ENCODE measurements around the gene LAMP5. TPM values are rescaled to one million over a fixed set of nuclear protein-coding genes. Genes with fewer than 3 reads are reported as not detected.
A peak's percentile ranks its signal among the peaks of the same experiment; 100 is the strongest.

LAMP5 gene
- total RNA-seq, 6 donors from 2014 or later = 0.09 to 0.51 TPM; not detected in 4

- H3K4me3 ChIP-seq = no peak overlapping the region
- no peaks in the 10 kb centered on the region for H3K4me1 ChIP-seq
- no peak for ATAC-seq (ENCODE audit: low FRiP score in 2 of 2)
- H3K9me3 ChIP-seq = no peaks in the 10 kb centered on the region
- WGBS, 2 donors = 56 to 79% methylated on average over 1 of the region's 1 CpG
- H3K27ac ChIP-seq = no peak overlapping the region
- no peaks in the 10 kb centered on the region for H3K36me3 ChIP-seq
- TF ChIP-seq EP300 (IDR thresholded peaks at IDR 0.05) (no peak), POLR2A (IDR thresholded peaks at IDR 0.05) (no peak), CTCF (IDR thresholded peaks at IDR 0.05) (no peak), POLR2AphosphoS5 (IDR thresholded peaks at IDR 0.05) (no peak)
- no peak for DNase-seq
- H3K27me3 ChIP-seq = no peaks in the 10 kb centered on the region
Observed at GRCh38 chr20:9491324-9491723, 23.1 kb upstream of the LAMP5 start.

- Histone ChIP-seq H3K27ac (no peak overlapping the region), H3K4me3 (no peak overlapping the region), H3K36me3 (no peaks in the 10 kb centered on the region), H3K27me3 (no peaks in the 10 kb centered on the region), H3K4me1 (no peaks in the 10 kb centered on the region), H3K9me3 (no peaks in the 10 kb centered on the region)
- ATAC-seq (ENCODE audit: low FRiP score in 2 of 2) (no peak), DNase-seq (no peak)
- 74% methylated on average over 4 of the region's 4 CpGs for WGBS, 2 donors
- no peak for TF ChIP-seq POLR2AphosphoS5 (IDR thresholded peaks at IDR 0.05)
- TF ChIP-seq EP300 (IDR thresholded peaks at IDR 0.05) = no peak
- TF ChIP-seq POLR2A (IDR thresholded peaks at IDR 0.05) = no peak
- no peak for TF ChIP-seq CTCF (IDR thresholded peaks at IDR 0.05)
Observed at GRCh38 chr20:9492067-9492466, 22.3 kb upstream of the LAMP5 start.

- Histone ChIP-seq H3K4me3 (no peak overlapping the region), H3K27ac (no peak overlapping the region), H3K27me3 (no peaks in the 10 kb centered on the region), H3K36me3 (no peaks in the 10 kb centered on the region), H3K9me3 (no peaks in the 10 kb centered on the region), H3K4me1 (no peaks in the 10 kb centered on the region)
- WGBS, 2 donors = 70 to 73% methylated on average over 2 of the region's 2 CpGs
- TF ChIP-seq EP300 (IDR thresholded peaks at IDR 0.05) (no peak), POLR2A (IDR thresholded peaks at IDR 0.05) (no peak), POLR2AphosphoS5 (IDR thresholded peaks at IDR 0.05) (no peak), CTCF (IDR thresholded peaks at IDR 0.05) (no peak)
- no peak for ATAC-seq (ENCODE audit: low FRiP score in 2 of 2)
- no peak for DNase-seq
Observed at GRCh38 chr20:9493803-9494202, 20.6 kb upstream of the LAMP5 start.

- TF ChIP-seq EP300 (IDR thresholded peaks at IDR 0.05) = no peak
- no peak for TF ChIP-seq POLR2A (IDR thresholded peaks at IDR 0.05)
- TF ChIP-seq CTCF (IDR thresholded peaks at IDR 0.05) = no peak
- TF ChIP-seq POLR2AphosphoS5 (IDR thresholded peaks at IDR 0.05) = no peak
- Histone ChIP-seq H3K4me3 (no peak overlapping the region), H3K9me3 (no peaks in the 10 kb centered on the region), H3K4me1 (no peaks in the 10 kb centered on the region), H3K27me3 (no peaks in the 10 kb centered on the region), H3K36me3 (no peaks in the 10 kb centered on the region), H3K27ac (no peak overlapping the region)
- ATAC-seq (ENCODE audit: low FRiP score in 2 of 2) (no peak), DNase-seq (no peak)
- WGBS, 2 donors = 55 to 69% methylated on average over 2 of the region's 2 CpGs
Observed at GRCh38 chr20:9495701-9496100, 18.7 kb upstream of the LAMP5 start.

GRCh38 chr20:9496155-9496554, 18.2 kb upstream of the LAMP5 start:
- TF ChIP-seq EP300 (IDR thresholded peaks at IDR 0.05) = no peak
- no peak for TF ChIP-seq CTCF (IDR thresholded peaks at IDR 0.05)
- TF ChIP-seq POLR2AphosphoS5 (IDR thresholded peaks at IDR 0.05) = no peak
- no peak for TF ChIP-seq POLR2A (IDR thresholded peaks at IDR 0.05)
- Histone ChIP-seq H3K36me3 (no peaks in the 10 kb centered on the region), H3K4me3 (no peak overlapping the region), H3K4me1 (no peaks in the 10 kb centered on the region), H3K27me3 (no peaks in the 10 kb centered on the region), H3K27ac (no peak overlapping the region), H3K9me3 (no peaks in the 10 kb centered on the region)
- no peak for DNase-seq
- WGBS, 2 donors = 71 to 74% methylated on average over 3 of the region's 3 CpGs
- peak in 1 of 2 donors; percentile 15 for ATAC-seq (ENCODE audit: low FRiP score in 2 of 2)

All from upper lobe of left lung (tissue), 6 donors.